ENCODE results near the gene BAZ2B.
"Not testable (repeated sequence)": the region's sequence is repeated elsewhere in the genome, so short reads cannot be mapped to it uniquely, and the experiment has no call there.

BAZ2B gene

DNA sequence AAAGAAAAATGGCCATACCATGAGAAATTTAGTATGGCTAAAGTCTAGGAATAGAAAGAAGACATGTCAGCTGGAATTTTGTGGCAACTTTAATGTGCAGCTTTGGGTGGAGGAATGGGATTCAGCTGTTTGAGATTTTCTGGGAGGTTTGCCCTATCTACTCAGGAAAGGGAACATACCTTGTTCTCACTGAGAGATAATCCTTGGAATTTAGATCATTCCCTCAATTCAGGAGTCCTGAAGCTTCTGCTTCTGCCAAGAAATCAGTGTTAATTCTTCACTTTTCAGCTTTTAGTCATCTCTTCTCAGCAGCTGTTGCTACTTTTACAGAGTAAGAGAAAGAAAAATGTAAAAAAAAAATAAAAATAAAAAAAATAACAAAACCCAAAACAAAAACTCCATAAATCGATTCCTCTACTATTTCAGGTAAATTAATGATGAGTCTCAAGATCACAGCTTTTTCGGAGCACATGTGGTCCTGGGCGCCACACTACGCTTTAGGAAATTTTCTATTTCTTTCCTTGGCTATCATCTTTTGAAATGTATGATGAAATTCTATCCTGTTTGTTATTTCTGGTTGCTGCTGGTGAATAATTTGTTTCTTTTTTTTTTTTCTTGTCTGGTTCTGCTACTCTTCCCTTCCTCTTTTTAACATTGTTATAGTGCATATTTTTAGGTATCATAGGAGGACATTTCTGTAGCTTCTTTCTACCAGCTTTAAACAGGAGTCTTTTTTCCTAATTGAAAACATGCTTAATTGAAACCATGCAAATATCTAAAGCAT, 18.9 kb upstream of the BAZ2B start:
- 100% methylated on average over 1 of the region's 4 CpGs for WGBS (ENCODE audit: insufficient coverage)

DNA sequence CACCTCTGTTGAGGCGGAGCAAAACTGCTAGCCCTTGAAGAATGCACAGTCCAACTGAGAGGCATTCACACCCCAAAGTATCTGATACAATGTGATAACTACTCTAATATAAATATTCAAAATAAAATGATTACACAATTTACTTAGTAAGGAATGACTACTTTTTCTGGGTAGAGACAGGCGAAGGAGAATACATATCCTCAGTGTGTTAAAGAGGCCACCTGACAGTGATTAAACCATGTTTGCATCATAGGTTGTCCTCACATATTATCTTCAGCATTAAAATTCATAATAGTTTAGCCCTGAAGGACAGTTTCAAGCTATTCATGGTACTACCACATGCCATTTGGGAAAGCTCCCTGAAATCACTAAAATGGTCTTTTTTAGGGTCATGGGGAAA, 16.9 kb upstream of the BAZ2B start:
- WGBS (ENCODE audit: insufficient coverage), result no CpG with 5 or more reads among the region's 2 CpGs
- ChIA-PET CTCF (no interaction called here), POLR2A (no interaction called here)
- Histone ChIP-seq H3K4me3 (ENCODE audit: control insufficient read depth in 1 of 7, extremely low read depth in 1 of 7, insufficient read depth in 4 of 7, low read depth in 2 of 7, low read length in 6 of 7) (no peak overlapping the region), H3K4me1 (ENCODE audit: control extremely low read depth in 1 of 4, control insufficient read depth in 4 of 4, insufficient read depth in 4 of 4, low read length in 3 of 4) (peaks cover 0 to 5% (median 0%) of the 10 kb centered on the region in 4 experiments), H3K27ac (ENCODE audit: insufficient read depth in 1 of 2, low read depth in 1 of 2, low read length in 2 of 2, poor library complexity in 1 of 2, severe bottlenecking in 2 of 2) (no peak overlapping the region), H3K9me3 (ENCODE audit: control extremely low read depth in 1 of 5, control insufficient read depth in 4 of 5, insufficient read depth in 2 of 5, low read depth in 1 of 5, low read length in 4 of 5) (no peaks in the 10 kb centered on the region), H3K36me3 (ENCODE audit: control insufficient read depth in 4 of 4, insufficient read depth in 4 of 4, low read length in 3 of 4) (no peaks in the 10 kb centered on the region), H3K27me3 (replicated peaks in 2 of 5; ENCODE audit: control insufficient read depth in 4 of 5, insufficient read depth in 5 of 5, low read length in 4 of 5) (no peaks in the 10 kb centered on the region)
- DNase-seq, result no peak

More for the DNA sequence above, 18.9 kb upstream of the BAZ2B start:
- POLR2A ChIA-PET, result interaction anchor here (0.7 kb wide), 1 partner anchor 47 kb away, joined by 4 read pairs; no protein-coding TSS in a partner anchor
- peak in 2 of 3 donors; percentile 37 to 48 for DNase-seq
- Histone ChIP-seq H3K9me3 (ENCODE audit: control extremely low read depth in 1 of 5, control insufficient read depth in 4 of 5, insufficient read depth in 2 of 5, low read depth in 1 of 5, low read length in 4 of 5) (peaks cover 0 to 11% (median 0%) of the 10 kb centered on the region in 5 experiments), H3K4me3 (ENCODE audit: control insufficient read depth in 1 of 7, extremely low read depth in 1 of 7, insufficient read depth in 4 of 7, low read depth in 2 of 7, low read length in 6 of 7) (no peak overlapping the region), H3K4me1 (ENCODE audit: control extremely low read depth in 1 of 4, control insufficient read depth in 4 of 4, insufficient read depth in 4 of 4, low read length in 3 of 4) (peaks cover 0 to 5% (median 0%) of the 10 kb centered on the region in 4 experiments), H3K36me3 (ENCODE audit: control insufficient read depth in 4 of 4, insufficient read depth in 4 of 4, low read length in 3 of 4) (no peaks in the 10 kb centered on the region), H3K27me3 (replicated peaks in 2 of 5; ENCODE audit: control insufficient read depth in 4 of 5, insufficient read depth in 5 of 5, low read length in 4 of 5) (no peaks in the 10 kb centered on the region), H3K27ac (ENCODE audit: insufficient read depth in 1 of 2, low read depth in 1 of 2, low read length in 2 of 2, poor library complexity in 1 of 2, severe bottlenecking in 2 of 2) (peak overlapping the region in 1 of 2 experiments; percentile 43)
- CTCF ChIA-PET, result interaction anchor here (0.9 to 1.2 kb wide), 2 partner anchors 25 to 42 kb away, joined by 3 read pairs; no protein-coding TSS in a partner anchor

GRCh38 chr2:159625628-159626027, 9.3 kb upstream of the BAZ2B start:
- POLR2A ChIA-PET; H3K9me3 ChIP-seq (ENCODE audit: control extremely low read depth in 1 of 5, control insufficient read depth in 4 of 5, insufficient read depth in 2 of 5, low read depth in 1 of 5, low read length in 4 of 5); H3K27me3 ChIP-seq (replicated peaks in 2 of 5; ENCODE audit: control insufficient read depth in 4 of 5, insufficient read depth in 5 of 5, low read length in 4 of 5); H3K4me3 ChIP-seq (ENCODE audit: control insufficient read depth in 1 of 7, extremely low read depth in 1 of 7, insufficient read depth in 4 of 7, low read depth in 2 of 7, low read length in 6 of 7); H3K27ac ChIP-seq (ENCODE audit: insufficient read depth in 1 of 2, low read depth in 1 of 2, low read length in 2 of 2, poor library complexity in 1 of 2, severe bottlenecking in 2 of 2); H3K36me3 ChIP-seq (ENCODE audit: control insufficient read depth in 4 of 4, insufficient read depth in 4 of 4, low read length in 3 of 4); H3K4me1 ChIP-seq (ENCODE audit: control extremely low read depth in 1 of 4, control insufficient read depth in 4 of 4, insufficient read depth in 4 of 4, low read length in 3 of 4); CTCF ChIA-PET; DNase-seq: not testable (repeated sequence)
- no CpG with 5 or more reads among the region's 2 CpGs for WGBS (ENCODE audit: insufficient coverage)

- H3K4me3 ChIP-seq (ENCODE audit: control insufficient read depth in 1 of 7, extremely low read depth in 1 of 7, insufficient read depth in 4 of 7, low read depth in 2 of 7, low read length in 6 of 7), result no peak overlapping the region
- H3K4me1 ChIP-seq (ENCODE audit: control extremely low read depth in 1 of 4, control insufficient read depth in 4 of 4, insufficient read depth in 4 of 4, low read length in 3 of 4), result peaks cover 0 to 17% (median 10%) of the 10 kb centered on the region in 4 experiments
- DNase-seq, result no peak
- H3K36me3 ChIP-seq (ENCODE audit: control insufficient read depth in 4 of 4, insufficient read depth in 4 of 4, low read length in 3 of 4), result no peaks in the 10 kb centered on the region
- 100% methylated on average over 1 of the region's 1 CpG for WGBS (ENCODE audit: insufficient coverage)
- peaks cover 0 to 3% (median 0%) of the 10 kb centered on the region in 5 experiments for H3K9me3 ChIP-seq (ENCODE audit: control extremely low read depth in 1 of 5, control insufficient read depth in 4 of 5, insufficient read depth in 2 of 5, low read depth in 1 of 5, low read length in 4 of 5)
- no peaks in the 10 kb centered on the region for H3K27me3 ChIP-seq (replicated peaks in 2 of 5; ENCODE audit: control insufficient read depth in 4 of 5, insufficient read depth in 5 of 5, low read length in 4 of 5)
- POLR2A ChIA-PET, result no interaction called here
- no peak overlapping the region for H3K27ac ChIP-seq (ENCODE audit: insufficient read depth in 1 of 2, low read depth in 1 of 2, low read length in 2 of 2, poor library complexity in 1 of 2, severe bottlenecking in 2 of 2)
- CTCF ChIA-PET, result no interaction called here
These were observed 7.1 kb upstream of the BAZ2B start for GRCh38 chr2:159623436-159623835.

DNA sequence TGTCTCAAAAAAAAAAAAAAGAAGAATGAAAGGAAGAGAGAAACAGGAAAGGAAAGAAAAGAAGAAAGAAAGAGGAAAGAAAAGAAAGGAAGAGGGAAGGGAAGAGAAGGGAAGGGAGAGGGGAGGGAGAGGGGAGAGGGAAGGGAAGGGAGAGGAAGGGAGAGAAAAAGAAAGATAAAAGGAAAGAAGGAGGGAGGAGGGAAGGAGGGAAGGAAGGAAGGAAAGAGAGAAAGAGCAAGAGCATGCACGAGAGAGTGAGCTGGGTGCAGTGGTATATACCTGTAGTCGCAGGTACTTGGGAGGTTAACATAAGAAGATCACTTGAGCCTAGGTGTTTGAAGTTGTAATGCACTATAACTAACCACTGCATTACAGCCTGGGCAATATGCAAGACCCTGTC, 6.6 kb upstream of the BAZ2B start:
- H3K36me3 ChIP-seq (ENCODE audit: control insufficient read depth in 4 of 4, insufficient read depth in 4 of 4, low read length in 3 of 4), result no peaks in the 10 kb centered on the region
- no peak overlapping the region for H3K27ac ChIP-seq (ENCODE audit: insufficient read depth in 1 of 2, low read depth in 1 of 2, low read length in 2 of 2, poor library complexity in 1 of 2, severe bottlenecking in 2 of 2)
- peaks cover 0 to 3% (median 0%) of the 10 kb centered on the region in 5 experiments for H3K9me3 ChIP-seq (ENCODE audit: control extremely low read depth in 1 of 5, control insufficient read depth in 4 of 5, insufficient read depth in 2 of 5, low read depth in 1 of 5, low read length in 4 of 5)
- WGBS (ENCODE audit: insufficient coverage), result 83% methylated on average over 1 of the region's 2 CpGs
- no peak overlapping the region for H3K4me3 ChIP-seq (ENCODE audit: control insufficient read depth in 1 of 7, extremely low read depth in 1 of 7, insufficient read depth in 4 of 7, low read depth in 2 of 7, low read length in 6 of 7)
- CTCF ChIA-PET, result no interaction called here
- no peaks in the 10 kb centered on the region for H3K27me3 ChIP-seq (replicated peaks in 2 of 5; ENCODE audit: control insufficient read depth in 4 of 5, insufficient read depth in 5 of 5, low read length in 4 of 5)
- H3K4me1 ChIP-seq (ENCODE audit: control extremely low read depth in 1 of 4, control insufficient read depth in 4 of 4, insufficient read depth in 4 of 4, low read length in 3 of 4), result peaks cover 0 to 18% (median 12%) of the 10 kb centered on the region in 4 experiments
- POLR2A ChIA-PET, result no interaction called here
- DNase-seq, result no peak

DNA sequence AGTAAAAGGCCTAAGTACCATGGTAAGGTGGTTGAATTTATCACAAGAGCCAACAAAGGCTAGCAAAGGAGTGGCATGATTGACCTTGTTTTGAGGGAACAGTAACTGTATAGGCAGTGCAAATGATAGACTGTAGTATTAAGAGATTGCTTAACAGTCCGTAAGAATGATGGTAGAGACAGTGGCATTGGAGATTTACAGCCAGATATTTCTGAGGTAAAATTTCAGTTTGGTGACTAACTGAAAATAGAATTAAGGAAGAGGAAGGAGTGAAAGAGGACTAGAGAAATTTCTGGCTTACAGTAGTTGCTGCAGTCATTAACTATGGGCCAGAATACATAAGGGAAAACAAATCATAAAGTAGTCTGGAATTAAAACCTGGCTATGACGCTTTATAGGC, 4.4 kb upstream of the BAZ2B start:
- DNase-seq, result peak in 2 of 3 donors; percentile 46 to 63
- WGBS (ENCODE audit: insufficient coverage), result 20% methylated on average over 1 of the region's 2 CpGs

DNA sequence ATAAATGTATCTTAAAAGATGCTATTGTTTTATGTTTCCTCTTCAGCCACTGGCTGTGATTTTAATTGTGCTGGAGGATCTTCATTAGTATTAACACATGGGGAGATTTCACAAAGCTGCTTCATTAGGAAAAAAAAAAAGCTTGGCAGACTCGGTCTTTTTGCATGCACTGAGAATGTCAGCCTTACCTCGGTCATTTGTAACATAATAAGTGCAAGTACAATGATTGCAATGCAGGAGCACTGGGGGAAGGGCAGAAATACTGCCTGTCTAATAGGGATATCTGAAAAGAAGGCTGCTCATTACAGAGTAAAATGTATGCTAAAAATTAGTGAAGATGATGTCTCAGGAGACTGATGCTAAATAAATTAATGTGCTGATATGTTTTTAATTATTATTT, 1.3 kb upstream of the BAZ2B start:
- POLR2A ChIA-PET, result no interaction called here
- Histone ChIP-seq H3K27me3 (replicated peaks in 2 of 5; ENCODE audit: control insufficient read depth in 4 of 5, insufficient read depth in 5 of 5, low read length in 4 of 5) (no peaks in the 10 kb centered on the region), H3K27ac (ENCODE audit: insufficient read depth in 1 of 2, low read depth in 1 of 2, low read length in 2 of 2, poor library complexity in 1 of 2, severe bottlenecking in 2 of 2) (no peak overlapping the region), H3K9me3 (ENCODE audit: control extremely low read depth in 1 of 5, control insufficient read depth in 4 of 5, insufficient read depth in 2 of 5, low read depth in 1 of 5, low read length in 4 of 5) (no peaks in the 10 kb centered on the region), H3K4me3 (ENCODE audit: control insufficient read depth in 1 of 7, extremely low read depth in 1 of 7, insufficient read depth in 4 of 7, low read depth in 2 of 7, low read length in 6 of 7) (peak overlapping the region in 2 of 7 experiments; percentile 16 to 91), H3K36me3 (ENCODE audit: control insufficient read depth in 4 of 4, insufficient read depth in 4 of 4, low read length in 3 of 4) (no peaks in the 10 kb centered on the region), H3K4me1 (ENCODE audit: control extremely low read depth in 1 of 4, control insufficient read depth in 4 of 4, insufficient read depth in 4 of 4, low read length in 3 of 4) (peaks cover 12 to 44% (median 26%) of the 10 kb centered on the region in 4 experiments)
- DNase-seq, result no peak
- CTCF ChIA-PET, result no interaction called here
- WGBS (ENCODE audit: insufficient coverage), result 50% methylated on average over 1 of the region's 2 CpGs

More for the DNA sequence above, 4.4 kb upstream of the BAZ2B start:
- no peaks in the 10 kb centered on the region for H3K27me3 ChIP-seq (replicated peaks in 2 of 5; ENCODE audit: control insufficient read depth in 4 of 5, insufficient read depth in 5 of 5, low read length in 4 of 5)
- peaks cover 8 to 28% (median 19%) of the 10 kb centered on the region in 4 experiments for H3K4me1 ChIP-seq (ENCODE audit: control extremely low read depth in 1 of 4, control insufficient read depth in 4 of 4, insufficient read depth in 4 of 4, low read length in 3 of 4)
- ChIA-PET POLR2A (no interaction called here), CTCF (interaction anchor here (1.0 to 1.5 kb wide), 4 partner anchors 12 to 78 kb away, joined by 3 read pairs; no protein-coding TSS in a partner anchor)
- H3K4me3 ChIP-seq (ENCODE audit: control insufficient read depth in 1 of 7, extremely low read depth in 1 of 7, insufficient read depth in 4 of 7, low read depth in 2 of 7, low read length in 6 of 7), result peak overlapping the region in 2 of 7 experiments; percentile 20 to 33
- no peaks in the 10 kb centered on the region for H3K36me3 ChIP-seq (ENCODE audit: control insufficient read depth in 4 of 4, insufficient read depth in 4 of 4, low read length in 3 of 4)
- peaks cover 0 to 3% (median 0%) of the 10 kb centered on the region in 5 experiments for H3K9me3 ChIP-seq (ENCODE audit: control extremely low read depth in 1 of 5, control insufficient read depth in 4 of 5, insufficient read depth in 2 of 5, low read depth in 1 of 5, low read length in 4 of 5)
- peak overlapping the region in 1 of 2 experiments; percentile 1 for H3K27ac ChIP-seq (ENCODE audit: insufficient read depth in 1 of 2, low read depth in 1 of 2, low read length in 2 of 2, poor library complexity in 1 of 2, severe bottlenecking in 2 of 2)
